OCI-LY1 (cell line): Measurements from ENCODE around the gene CRYGN.

Experiments
- H2AFZ ChIP-seq: fragments of 200-600 bp; sonication (generic), shearing (Covaris generic); 2 replicates; pipeline ENCODE4 v1.6.0; 2014; ENCODE audit warnings: antibody characterized with exemption, mild to moderate bottlenecking, low read length
- H3F3A ChIP-seq: fragments of 200-600 bp; sonication (generic), shearing (Covaris generic); 2 replicates; pipeline ENCODE4 v1.6.0; 2014; ENCODE audit warnings: mild to moderate bottlenecking, antibody characterized with exemption, low read length, moderate library complexity; ENCODE audit not compliant: insufficient read depth
- H3K27ac ChIP-seq: fragments of 200-600 bp; sonication (generic); 2 replicates; pipeline ENCODE4 v1.5.1; 2014; ENCODE audit warnings: low read length, mixed run types, mild to moderate bottlenecking, low read depth; ENCODE audit not compliant: poor library complexity, severe bottlenecking
- H3K27me3 ChIP-seq: fragments of 200-600 bp; sonication (generic); 2 replicates; pipeline ENCODE4 v1.6.0; 2014; ENCODE audit warnings: antibody characterized with exemption, mild to moderate bottlenecking, low read length, moderate library complexity; ENCODE audit not compliant: insufficient read depth
- H3K36me3 ChIP-seq: fragments of 200-600 bp; sonication (generic); 2 replicates; pipeline ENCODE4 v1.6.1; 2014; ENCODE audit warnings: mild to moderate bottlenecking, antibody characterized with exemption, low read length, moderate library complexity, mixed read lengths; ENCODE audit not compliant: insufficient read depth
- H3K4me1 ChIP-seq: fragments of 200-600 bp; sonication (generic); 2 replicates; pipeline ENCODE4 v1.5.1; 2014; ENCODE audit warnings: mild to moderate bottlenecking, low read length, moderate library complexity; ENCODE audit not compliant: insufficient read depth, severe bottlenecking
- H3K4me2 ChIP-seq: fragments of 200-600 bp; sonication (generic), shearing (Covaris generic); 2 replicates; pipeline ENCODE4 v1.6.1; 2014; ENCODE audit warnings: low read length
- H3K4me3 ChIP-seq: fragments of 200-600 bp; sonication (generic); 2 replicates; pipeline ENCODE4 v1.5.1; 2014; ENCODE audit warnings: low read length, low read depth, mild to moderate bottlenecking, mixed read lengths; ENCODE audit not compliant: poor library complexity, severe bottlenecking
- H3K79me2 ChIP-seq: fragments of 200-600 bp; shearing (Covaris generic); 2 replicates; pipeline ENCODE4 v1.6.1; 2016; ENCODE audit warnings: mixed run types, low read length, mixed read lengths; ENCODE audit not compliant: insufficient read depth
- H3K9ac ChIP-seq: fragments of 200-600 bp; sonication (generic), shearing (Covaris generic); 2 replicates; pipeline ENCODE4 v1.6.1; 2014; ENCODE audit warnings: mild to moderate bottlenecking, low read length, mixed read lengths
- H3K9me2 ChIP-seq: fragments of 200-600 bp; sonication (generic), shearing (Covaris generic); 2 replicates; pipeline ENCODE4 v1.6.1; 2014; ENCODE audit warnings: low read depth, mild to moderate bottlenecking, low read length, mixed read lengths
- H3K9me3 ChIP-seq: fragments of 200-600 bp; shearing (Covaris generic); 2 replicates; pipeline ENCODE4 v1.6.1; 2014; ENCODE audit warnings: low read length, mixed read lengths
- H4K20me1 ChIP-seq: fragments of 200-600 bp; sonication (generic), shearing (Covaris generic); 2 replicates; pipeline ENCODE4 v1.6.0; 2016; ENCODE audit warnings: mild to moderate bottlenecking, low read length; ENCODE audit not compliant: insufficient read depth
- CTCF ChIP-seq: fragments of 200-600 bp; sonication (generic), shearing (Covaris generic); IDR thresholded peaks from 2 replicates; pipeline ENCODE4 v1.5.1; 2017; ENCODE audit warnings: mild to moderate bottlenecking, antibody characterized with exemption, low read length, moderate library complexity, mixed read lengths
- EZH2 ChIP-seq: fragments of 200-600 bp; sonication (generic), shearing (Covaris generic); IDR thresholded peaks from 2 replicates; pipeline ENCODE4 v1.8.0; 2017; ENCODE audit warnings: borderline replicate concordance, mixed run types, mild to moderate bottlenecking, antibody characterized with exemption, low read length, moderate library complexity, mixed read lengths

Gene CRYGN

GRCh38 chr7:151442776-151443496 lies 3.0 kb upstream of the CRYGN start:
- Histone ChIP-seq H2AFZ (no peak overlapping the region), H3F3A (no peaks in the 10 kb centered on the region), H3K9ac (no peak overlapping the region), H4K20me1 (no peaks in the 10 kb centered on the region), H3K9me2 (no peaks in the 10 kb centered on the region), H3K79me2 (no peaks in the 10 kb centered on the region), H3K27ac (no peak overlapping the region), H3K36me3 (no peaks in the 10 kb centered on the region), H3K4me2 (no peak overlapping the region), H3K27me3 (0 out of 2 replicates have a peak, but pooled peaks cover 10% of the 10 kb centered on the region), H3K4me1 (no peaks in the 10 kb centered on the region), H3K9me3 (no peaks in the 10 kb centered on the region), H3K4me3 (no peak overlapping the region)
- TF ChIP-seq EZH2 (no peak), CTCF (no peak)

- Histone ChIP-seq H3K4me3 (no peak overlapping the region), H3K9me2 (no peaks in the 10 kb centered on the region), H3K79me2 (no peaks in the 10 kb centered on the region), H3K4me2 (no peak overlapping the region), H4K20me1 (no peaks in the 10 kb centered on the region), H3K27ac (no peak overlapping the region), H3K36me3 (no peaks in the 10 kb centered on the region), H3K4me1 (no peaks in the 10 kb centered on the region), H3K9me3 (no peaks in the 10 kb centered on the region), H2AFZ (no peak overlapping the region), H3K9ac (no peak overlapping the region), H3K27me3 (peaks cover 5% of the 10 kb centered on the region; the same call in 1 of the 2 replicates), H3F3A (no peaks in the 10 kb centered on the region)
- TF ChIP-seq CTCF (no peak), EZH2 (no peak)
Measured at GRCh38 chr7:151440799-151441445, 981 bp upstream of the CRYGN start.

- H3K79me2 ChIP-seq, result no peaks in the 10 kb centered on the region
- no peak overlapping the region for H3K4me2 ChIP-seq
- no peaks in the 10 kb centered on the region for H3K9me2 ChIP-seq
- no peak overlapping the region for H3K4me3 ChIP-seq
- H3K27me3 ChIP-seq, result no peaks in the 10 kb centered on the region; the same call in 1 of the 2 replicates
- H3K9me3 ChIP-seq, result no peaks in the 10 kb centered on the region
- no peaks in the 10 kb centered on the region for H4K20me1 ChIP-seq
- no peak overlapping the region for H3K9ac ChIP-seq
- H2AFZ ChIP-seq, result no peak overlapping the region
- H3K4me1 ChIP-seq, result no peaks in the 10 kb centered on the region
- TF ChIP-seq EZH2 (no peak), CTCF (no peak)
- no peak overlapping the region for H3K27ac ChIP-seq
- no peaks in the 10 kb centered on the region for H3F3A ChIP-seq
- no peaks in the 10 kb centered on the region for H3K36me3 ChIP-seq
Measured at GRCh38 chr7:151438864-151439601, 908 bp downstream of the CRYGN start.
